ENCODE results near the gene TMEM131.
"Not testable (repeated sequence)": the region's sequence is repeated elsewhere in the genome, so short reads cannot be mapped to it uniquely, and the experiment has no call there.

TMEM131 gene

DNA sequence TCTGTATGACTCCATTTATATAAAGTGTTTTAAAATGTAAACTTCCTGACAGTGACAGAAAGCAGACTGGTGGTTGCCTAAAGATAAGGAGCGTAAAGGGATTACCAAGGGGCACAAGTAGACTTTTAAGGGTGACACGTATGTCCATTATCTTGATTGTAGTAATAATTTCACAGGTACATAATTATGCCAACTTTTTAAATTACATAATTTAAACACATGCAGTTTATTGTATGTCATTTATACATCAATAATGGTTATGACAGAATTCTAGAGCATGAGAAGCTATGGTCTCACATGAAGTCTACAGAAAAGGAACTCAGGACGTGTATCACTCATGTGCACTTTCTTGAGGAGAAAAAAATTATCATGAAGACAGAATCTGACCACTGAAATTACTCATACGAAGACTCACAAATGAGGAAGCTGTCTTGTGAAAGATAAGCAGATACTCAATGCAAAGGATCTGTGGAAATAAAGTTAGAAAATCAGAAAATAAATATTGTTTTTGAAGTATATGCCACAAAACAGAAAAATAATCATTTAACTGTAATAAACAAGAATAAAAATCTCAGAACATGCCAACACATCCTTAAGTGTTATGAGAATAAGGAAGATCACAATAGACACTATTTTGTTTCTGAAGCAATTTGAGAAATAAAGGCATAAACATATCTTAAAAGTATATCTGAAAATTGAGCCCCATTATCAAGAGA lies 84.4 kb downstream of the TMEM131 start:
- no peak for DNase-seq (ENCODE audit: low read depth)

DNA sequence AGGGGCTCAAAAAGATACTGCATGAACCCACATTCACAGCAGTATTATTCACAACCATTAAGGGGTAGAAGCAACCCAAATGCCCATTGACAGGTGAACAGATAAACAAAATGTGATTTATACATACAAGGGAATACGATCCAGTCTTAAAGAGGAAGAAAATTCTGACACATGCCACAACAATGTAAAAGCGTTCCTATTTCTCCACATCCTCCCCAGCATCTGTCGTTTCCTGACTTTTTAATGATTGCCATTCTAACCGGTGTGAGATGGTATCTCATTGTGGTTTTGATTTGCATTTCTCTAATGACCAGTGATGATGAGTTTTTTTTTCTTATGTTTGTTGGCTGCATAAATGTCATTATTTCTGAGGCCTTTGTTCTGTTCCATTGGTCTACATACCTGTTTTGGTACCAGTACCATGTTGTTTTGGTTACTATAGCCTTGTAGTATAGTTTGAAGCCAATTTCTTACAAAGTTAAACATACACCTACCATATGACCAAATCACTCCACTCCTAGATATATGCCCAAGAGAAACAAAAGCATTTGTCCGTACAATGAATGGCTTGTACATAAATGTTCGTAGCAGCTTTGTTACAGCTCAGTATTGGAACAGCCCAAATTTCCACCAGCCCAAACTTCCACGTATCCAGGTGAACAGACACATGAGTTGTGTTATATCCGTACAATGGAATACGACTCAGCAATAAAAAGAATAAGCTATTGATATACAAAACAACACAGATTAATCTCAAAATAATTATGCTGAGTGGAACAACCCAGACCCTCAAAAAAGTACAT lies 85.1 kb downstream of the TMEM131 start:
- no peak for DNase-seq (ENCODE audit: low read depth)

DNA sequence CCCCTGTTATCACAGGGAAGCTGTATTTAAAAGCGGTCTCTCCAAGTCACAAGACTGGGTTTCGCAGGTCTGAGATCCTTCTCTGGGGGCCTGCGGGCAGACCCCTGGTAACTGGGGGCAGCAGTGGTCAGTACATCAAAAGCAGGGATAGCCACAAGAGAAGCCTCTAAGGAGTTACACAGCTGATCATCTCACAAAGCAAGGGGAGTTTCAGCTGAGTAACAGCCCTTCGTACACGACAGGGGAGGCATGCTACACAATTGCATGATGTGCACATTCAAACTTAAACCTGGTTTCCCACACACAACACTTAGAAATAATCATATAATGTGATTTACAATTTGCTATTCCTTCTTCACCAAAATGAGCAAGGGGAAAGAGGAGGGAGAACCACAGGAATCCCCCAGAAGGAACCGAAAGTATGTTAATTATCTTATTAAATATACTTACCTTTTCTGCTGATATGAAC lies 87.5 kb downstream of the TMEM131 start:
- no peak for DNase-seq (ENCODE audit: low read depth)

DNA sequence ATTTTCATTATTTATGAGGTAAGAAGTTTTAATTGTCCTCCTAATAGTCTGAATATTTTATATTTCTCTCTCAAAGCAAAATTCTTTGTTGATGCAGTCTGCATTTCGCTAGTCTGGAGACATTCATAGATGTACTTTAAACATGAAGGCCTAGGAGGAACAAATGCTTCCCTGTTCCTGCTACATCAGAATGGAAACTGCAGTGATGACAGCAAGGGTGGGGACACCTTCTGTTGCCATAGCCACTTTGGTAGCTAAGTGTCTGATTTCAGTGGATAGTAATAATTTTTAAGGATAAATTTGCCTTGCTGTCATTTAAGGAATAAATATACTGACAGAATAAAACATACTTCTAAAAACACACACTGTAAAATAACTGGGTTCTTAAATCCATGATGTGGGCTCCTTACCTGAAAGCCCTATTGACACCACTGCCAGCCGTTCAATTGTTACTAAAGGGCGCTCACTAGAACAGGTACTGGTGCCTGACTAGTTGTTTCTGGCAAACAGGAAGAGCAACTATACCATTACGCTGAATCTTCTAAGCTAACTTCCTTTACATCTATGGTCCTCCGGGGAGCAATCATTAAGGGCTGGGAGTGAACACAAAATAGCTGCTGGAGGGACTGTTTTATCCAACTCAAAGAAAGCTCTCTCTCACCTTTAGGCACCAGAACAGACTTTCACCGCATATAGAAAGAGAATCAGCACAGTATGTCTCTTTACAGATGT lies 88.2 kb downstream of the TMEM131 start:
- DNase-seq (ENCODE audit: low read depth), result no peak

DNA sequence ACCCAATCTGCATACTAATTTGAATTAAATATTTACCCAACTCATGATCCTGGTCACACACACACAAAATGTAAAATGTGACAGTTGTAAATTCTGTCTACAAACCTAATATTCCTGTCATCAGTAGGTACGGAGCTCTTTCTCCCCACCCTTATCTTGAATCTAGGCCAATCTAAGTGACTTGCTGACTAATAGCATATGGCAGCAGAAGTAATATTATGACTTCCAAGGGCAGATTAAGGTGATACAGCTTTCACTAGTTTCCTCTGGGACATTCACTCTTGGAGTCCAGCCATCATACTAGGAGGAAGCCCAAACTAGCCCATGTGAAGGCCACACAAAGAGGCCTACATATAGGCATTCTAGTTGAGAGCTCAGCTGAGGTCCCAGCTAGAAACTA lies 89.4 kb downstream of the TMEM131 start:
- no peak for DNase-seq (ENCODE audit: low read depth)

DNA sequence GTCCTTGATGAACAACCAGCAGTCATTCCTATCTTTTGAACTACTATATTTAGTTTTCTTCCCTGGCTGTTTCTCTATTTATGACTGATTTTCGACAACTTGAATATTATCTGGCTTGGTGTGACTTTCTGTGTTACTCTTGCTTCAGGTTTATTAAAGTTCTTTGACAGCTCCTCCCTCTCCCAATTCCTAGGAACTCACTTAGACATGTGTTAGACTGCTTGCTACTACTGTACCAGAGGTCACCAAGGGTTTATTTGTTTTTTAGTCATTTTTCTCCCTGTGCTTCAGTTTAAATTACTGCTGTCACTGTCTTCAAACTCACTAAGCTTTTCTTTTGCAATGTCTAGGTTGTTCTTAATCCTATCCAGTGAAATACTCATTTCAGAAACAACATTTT lies 90.5 kb downstream of the TMEM131 start:
- no peak for DNase-seq (ENCODE audit: low read depth)

DNA sequence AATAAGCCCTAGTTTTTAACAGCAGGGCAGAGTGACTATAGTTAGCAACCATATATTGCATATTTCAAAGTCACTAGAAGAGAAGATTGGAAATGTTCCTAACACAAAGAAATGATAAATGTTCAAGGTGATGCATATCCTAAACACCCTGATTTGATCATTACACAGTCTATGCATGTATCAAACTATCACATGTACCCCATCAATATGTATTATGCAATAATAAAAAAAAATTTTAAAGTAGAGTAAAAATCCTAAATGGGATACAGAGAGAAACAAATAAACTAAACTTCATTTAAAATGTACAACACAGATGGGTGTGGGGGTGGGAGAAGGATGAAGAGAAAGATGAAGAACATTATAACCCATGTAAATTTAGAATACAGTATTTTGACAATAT lies 93.9 kb downstream of the TMEM131 start:
- no peak for DNase-seq (ENCODE audit: low read depth)

DNA sequence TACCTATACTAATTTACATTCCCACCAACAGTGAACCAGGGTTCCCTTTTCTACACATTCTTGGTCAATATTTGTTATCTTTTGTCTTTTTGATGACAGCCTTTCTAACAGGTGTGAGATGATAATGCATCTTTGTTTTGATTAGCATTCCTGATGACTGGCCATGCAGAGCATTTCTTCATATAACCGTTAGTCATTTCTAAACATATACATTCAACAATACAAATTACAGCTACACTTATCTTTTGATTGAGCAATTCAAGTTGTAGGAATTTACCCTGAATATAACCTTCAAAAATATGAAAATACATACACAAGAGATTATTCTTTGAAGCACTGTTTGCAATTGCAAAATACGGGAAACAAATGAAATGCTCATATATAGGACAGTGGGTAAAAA lies 94.9 kb downstream of the TMEM131 start:
- no peak for DNase-seq (ENCODE audit: low read depth)

DNA sequence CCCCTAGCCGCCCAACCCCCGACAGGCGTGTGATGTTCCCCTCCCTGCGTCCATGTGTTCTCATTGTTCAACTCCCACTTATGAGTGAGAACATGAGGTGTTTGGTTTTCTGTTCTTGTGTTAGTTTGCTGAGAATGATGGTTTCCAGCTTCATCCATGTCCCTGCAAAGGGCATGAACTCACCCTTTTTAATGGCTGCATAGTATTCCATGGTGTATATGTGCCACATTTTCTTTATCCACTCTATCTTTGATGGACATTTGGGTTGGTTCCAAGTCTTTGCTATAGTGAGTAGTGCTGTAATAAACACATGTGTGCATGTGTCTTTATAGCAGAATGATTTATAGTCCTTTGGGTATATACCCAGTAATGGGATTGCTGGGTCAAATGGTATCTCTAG lies 102.7 kb downstream of the TMEM131 start:
- DNase-seq (ENCODE audit: low read depth), result not testable (repeated sequence)

DNA sequence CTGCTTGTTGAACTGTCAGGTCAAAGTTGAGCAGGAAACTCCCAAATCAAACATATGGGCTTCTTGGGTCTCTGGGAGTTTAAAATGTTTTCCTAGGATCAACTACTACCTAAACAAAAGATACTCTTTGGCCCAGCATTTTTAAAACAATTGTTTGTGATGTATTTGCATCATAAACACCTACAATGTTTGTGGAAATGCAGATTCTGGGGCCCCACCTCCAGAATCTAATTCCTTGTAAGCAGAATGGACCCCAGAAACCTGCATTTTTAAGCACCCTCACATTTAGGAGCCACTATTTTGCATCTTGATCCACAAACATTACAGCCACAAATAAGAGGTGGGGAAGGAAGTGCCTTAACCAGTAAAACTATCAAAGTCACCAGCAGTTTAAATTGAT lies 104.1 kb downstream of the TMEM131 start:
- DNase-seq (ENCODE audit: low read depth), result no peak

DNA sequence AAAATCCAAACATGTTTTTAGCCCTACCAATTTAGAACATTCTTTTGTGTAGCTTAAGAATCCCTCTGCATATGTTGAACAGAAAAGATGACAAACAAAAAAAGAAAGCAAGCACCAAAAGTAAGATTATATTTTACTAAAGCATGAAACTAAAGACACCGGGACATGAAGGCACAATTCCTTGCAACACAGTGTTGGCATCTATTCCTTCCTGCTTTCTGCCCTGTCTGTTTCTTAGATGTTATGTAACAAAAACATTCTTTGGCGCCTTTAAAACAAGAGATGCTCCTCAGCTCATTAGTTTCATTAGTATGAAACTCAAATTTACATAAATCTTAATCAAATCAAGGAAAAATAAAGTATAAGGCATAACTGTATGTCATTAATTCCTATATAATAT lies 106.6 kb downstream of the TMEM131 start:
- no peak for DNase-seq (ENCODE audit: low read depth)

DNA sequence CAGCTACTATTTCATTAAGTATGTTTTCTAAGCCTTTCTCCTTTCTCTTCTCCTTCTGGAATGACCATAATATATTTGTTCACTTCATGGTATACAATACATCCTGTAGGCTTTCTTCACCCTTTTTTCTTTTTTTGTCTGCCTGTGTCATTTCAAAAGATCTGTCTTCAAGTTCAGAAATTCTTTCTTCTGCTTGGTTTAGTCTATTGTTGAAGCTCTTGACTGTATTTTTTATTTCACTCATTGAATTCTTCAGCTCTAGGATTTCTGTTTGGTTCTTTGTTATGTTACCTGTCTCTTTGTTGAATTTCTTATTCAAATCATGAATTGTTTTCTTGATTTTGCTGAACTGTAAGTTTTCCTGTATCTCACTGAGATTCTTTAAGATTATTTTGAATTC lies 109.9 kb downstream of the TMEM131 start:
- DNase-seq (ENCODE audit: low read depth), result no peak

DNA sequence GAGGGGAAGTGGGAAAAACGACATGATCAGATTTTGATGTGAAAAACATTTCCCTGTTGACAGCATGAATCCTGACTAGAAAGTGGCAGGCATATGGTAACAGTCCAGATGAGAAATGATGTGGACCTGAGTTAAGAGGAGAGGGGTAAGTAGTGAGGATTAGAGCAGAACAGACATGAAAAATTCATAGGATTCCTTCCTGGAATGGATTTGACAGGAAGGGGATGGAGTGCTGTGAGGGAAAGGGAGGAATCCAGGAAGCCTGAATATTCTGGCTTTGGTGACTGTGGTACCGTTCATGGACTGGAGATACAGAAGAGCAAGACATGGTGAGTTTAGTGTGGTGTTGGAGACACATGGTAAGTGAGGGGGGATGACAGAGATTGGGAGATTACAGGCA lies 115.4 kb downstream of the TMEM131 start:
- DNase-seq (ENCODE audit: low read depth), result no peak

DNA sequence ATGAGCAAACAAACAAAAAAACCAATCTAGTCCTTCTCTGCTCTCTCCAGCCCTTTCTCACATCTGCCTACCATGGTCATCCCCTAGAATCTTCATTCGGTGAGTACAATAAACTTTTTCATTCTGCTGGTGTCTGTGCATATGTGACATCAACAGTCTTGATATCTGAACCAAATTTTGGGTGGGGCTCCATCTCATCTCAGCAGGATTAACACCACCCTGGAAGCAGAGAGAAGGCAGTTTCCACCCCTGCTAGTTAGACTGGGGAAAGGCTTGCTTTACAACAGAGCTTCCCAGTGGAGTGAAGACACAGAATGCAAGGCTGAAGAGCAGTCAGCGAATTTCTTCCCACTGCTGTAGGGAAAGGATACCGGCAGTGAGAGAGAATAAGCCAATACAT lies 116.9 kb downstream of the TMEM131 start:
- DNase-seq (ENCODE audit: low read depth), result no peak

DNA sequence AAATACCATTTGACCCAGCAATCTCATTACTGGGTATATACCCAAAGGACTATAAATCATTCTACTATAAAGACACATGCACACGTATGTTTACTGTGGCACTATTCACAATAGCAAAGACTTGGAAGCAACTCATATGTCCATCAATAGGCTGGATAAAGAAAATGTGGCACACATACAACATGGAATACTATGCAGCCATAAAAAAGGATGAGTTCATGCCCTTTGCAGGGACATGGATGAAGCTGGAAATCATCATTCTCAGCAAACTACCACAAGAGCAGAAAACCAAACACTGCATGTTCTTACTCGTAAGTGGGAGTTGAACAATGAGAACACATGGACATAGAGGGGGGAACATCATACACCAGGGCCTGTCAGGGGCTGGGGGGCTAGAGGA lies 117.4 kb downstream of the TMEM131 start:
- not testable (repeated sequence) for DNase-seq (ENCODE audit: low read depth)

DNA sequence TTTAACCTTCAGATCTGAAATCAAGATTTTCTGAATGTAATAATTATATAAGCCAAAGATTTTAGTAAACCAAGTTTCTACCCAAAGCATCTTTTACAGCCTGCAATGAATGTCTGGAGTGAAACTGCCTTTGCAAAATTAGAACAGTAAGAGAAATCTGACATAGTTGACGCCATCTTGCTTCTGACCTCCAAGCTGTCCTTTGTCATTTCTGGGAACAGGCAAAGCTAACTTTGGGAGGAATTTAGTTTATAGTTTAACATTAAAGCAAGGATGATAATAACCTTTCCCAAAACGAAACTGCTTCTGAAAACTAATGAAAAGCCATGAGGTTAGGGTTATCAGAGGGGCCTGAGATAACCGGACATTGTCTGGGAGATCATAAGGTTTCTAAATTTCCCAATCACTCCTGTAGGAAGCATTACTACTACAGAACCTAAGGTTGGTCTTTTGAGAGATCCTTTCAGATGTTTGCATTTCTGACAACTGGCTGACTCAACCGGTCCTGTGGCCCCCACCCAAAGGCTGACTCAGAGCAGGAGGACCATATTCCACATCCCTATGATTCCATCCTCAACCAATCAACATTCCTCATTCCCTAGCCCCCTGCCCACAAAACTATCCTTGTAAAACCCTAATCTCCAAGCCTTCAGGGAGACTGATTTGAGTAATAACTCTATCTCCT lies 124.5 kb downstream of the TMEM131 start:
- DNase-seq (ENCODE audit: low read depth), result no peak

DNA sequence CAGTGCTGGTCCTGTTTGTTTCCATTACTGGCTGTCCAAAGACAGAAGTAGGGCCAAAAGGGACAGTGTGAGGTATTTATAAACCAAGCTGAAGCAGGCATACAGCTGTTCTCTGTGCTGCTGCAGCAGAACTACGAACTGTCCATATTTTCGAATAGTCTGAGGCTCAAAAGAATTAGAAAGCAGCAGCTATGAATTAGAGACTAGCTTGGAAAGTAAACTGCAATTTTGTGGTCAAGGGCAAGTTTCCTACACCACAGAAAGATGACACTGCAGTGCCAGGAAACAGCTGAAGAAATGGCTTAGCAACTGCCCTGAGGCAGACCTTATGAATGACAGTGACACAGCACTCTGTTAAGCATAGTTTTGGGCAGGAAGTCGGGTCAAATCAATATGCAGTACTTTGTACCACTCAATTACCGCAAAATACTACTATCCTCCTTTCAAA lies 125.3 kb downstream of the TMEM131 start:
- no peak for DNase-seq (ENCODE audit: low read depth)

DNA sequence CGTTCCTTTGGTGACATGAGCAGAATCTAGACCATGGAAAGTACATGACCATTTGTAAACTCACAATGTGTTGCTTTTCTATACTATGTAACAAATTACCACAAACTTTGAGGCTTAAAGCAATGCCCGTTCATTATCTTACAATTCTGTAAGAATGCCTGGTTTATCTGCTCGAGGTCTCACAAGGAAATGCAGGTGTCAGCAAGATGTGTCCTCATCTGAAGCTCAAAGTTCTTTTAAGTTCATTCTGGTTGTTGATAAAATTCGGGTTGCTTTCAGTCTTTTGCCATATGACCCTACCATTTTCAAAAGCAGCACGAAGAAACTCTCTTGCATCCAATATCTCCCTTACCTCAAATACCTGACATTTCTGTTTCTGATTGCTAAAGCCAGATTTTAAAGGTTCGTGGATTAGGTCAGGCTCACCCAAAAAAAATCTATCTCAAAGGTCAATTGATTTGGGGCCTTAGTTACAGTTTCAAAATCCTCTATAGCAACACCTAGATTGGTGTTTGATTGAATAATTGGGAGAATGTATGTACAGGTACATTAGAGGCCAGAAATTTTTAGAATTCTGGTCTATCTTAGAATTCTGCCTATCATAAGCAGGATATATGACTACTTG lies 125.9 kb downstream of the TMEM131 start:
- DNase-seq (ENCODE audit: low read depth), result no peak

DNA sequence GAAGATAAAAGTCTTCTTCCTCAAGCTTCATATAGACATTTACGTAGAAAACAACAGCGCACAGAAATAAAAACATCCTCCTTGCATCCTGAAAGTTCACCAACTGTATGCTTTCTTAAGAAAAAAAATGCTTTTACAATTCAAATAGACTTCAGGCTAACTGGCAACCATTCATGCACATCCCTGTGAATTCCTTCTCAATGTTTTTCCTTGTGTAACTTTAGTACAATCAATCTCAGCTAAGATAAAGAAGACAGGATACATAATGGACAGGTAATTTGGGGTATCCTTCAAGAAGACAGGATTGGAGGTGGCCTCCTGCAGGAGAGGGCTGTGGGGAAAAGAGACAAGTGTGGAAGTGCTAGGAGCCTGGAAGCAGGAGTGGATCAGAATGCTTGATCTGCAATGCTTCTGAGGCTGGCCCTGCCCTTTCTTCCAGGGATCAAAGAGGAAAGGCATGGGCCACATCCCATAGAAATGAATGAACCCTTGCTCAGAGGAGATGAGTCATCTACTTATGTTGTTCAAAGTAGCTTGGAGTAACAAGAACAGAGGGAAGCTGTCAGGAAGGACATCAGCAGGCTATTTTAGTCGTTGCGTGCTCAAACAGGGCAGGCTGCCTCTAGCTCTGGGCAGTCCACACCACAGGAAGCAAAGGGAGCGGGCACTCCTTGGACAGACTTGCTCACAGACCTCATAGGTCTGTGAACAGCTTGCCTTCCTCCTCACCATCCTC lies 126.6 kb downstream of the TMEM131 start:
- no peak for DNase-seq (ENCODE audit: low read depth)

DNA sequence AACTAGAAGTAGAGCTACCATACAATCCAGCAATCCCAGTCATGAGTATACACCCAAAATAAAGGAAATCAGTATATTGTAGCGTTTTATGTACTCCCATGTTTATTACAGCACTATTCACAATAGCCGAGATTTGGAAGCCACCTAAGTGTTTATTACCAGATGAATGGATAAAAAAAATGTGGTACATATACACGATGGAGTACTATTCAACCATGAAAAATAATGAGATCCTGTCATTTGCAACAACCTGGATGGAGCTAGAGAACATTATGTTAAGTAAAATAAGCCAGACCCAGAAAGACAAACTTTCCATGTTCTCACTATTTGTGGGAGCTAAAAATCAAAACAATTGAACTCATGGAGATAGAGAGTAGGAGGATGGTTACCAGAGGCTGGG lies 131.9 kb downstream of the TMEM131 start:
- DNase-seq (ENCODE audit: low read depth), result no peak

DNA sequence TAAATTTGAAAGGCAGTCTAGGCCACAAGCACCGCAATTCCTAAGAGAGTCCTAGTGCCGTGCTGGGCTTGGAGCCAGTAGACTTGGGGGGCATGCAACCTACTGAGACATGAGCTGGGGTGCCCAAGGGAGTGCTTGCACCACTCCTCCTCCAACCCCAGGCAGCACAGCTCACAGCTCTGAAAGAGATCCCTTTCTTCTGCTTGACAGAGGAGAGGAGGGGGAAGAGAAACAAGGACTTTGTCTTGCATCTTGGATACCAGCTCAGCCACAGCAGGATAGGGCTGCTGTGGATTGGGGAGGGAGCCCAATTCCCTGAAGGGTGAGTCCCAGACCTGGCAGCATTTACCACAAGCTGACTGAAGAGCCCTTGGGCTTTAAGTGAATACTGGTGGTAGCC lies 134.6 kb downstream of the TMEM131 start:
- no peak for DNase-seq (ENCODE audit: low read depth)
